Parathyroid adenoma (tissue), 2 donors: ENCODE results near the gene TYW1B.
"Not testable (repeated sequence)": the region's sequence is repeated elsewhere in the genome, so short reads cannot be mapped to it uniquely, and the experiment has no call there.

ENCODE experiments used
- H2AFZ ChIP-seq: fragments of 300-600 bp; sonication (generic); one replicate; pipeline ENCODE4 v1.7.0; 2017; ENCODE audit warnings: antibody characterized with exemption, mild to moderate bottlenecking
- H3K27ac ChIP-seq: fragments of 300-600 bp; sonication (generic); one replicate; pipeline ENCODE4 v1.7.0; 2017
- H3K27me3 ChIP-seq: fragments of 300-600 bp; sonication (generic); one replicate; pipeline ENCODE4 v1.7.0; 2017; ENCODE audit warnings: low read length; ENCODE audit not compliant: control insufficient read depth, insufficient read depth
- H3K36me3 ChIP-seq: fragments of 300-600 bp; sonication (generic); one replicate; pipeline ENCODE4 v1.7.0; 2017; ENCODE audit warnings: low read length; ENCODE audit not compliant: control insufficient read depth, insufficient read depth
- H3K4me1 ChIP-seq: fragments of 300-600 bp; sonication (generic); one replicate; pipeline ENCODE4 v1.7.0; 2017; ENCODE audit warnings: control low read depth
- H3K4me2 ChIP-seq: fragments of 300-600 bp; sonication (generic); one replicate; pipeline ENCODE4 v1.7.0; 2017; ENCODE audit warnings: low read length
- H3K4me3 ChIP-seq: fragments of 300-600 bp; sonication (generic); one replicate; pipeline ENCODE4 v1.7.0; 2017; ENCODE audit warnings: low read depth, low read length
- H3K79me2 ChIP-seq: fragments of 300-600 bp; sonication (generic); one replicate; pipeline ENCODE4 v1.7.0; 2017; ENCODE audit warnings: control low read depth
- H3K9ac ChIP-seq: fragments of 300-600 bp; sonication (generic); one replicate; pipeline ENCODE4 v1.7.0; 2017; ENCODE audit warnings: mild to moderate bottlenecking
- H3K9me3 ChIP-seq: fragments of 300-600 bp; sonication (generic); one replicate; pipeline ENCODE4 v1.7.0; 2017; ENCODE audit warnings: low read length; ENCODE audit not compliant: control insufficient read depth
- TF ChIP-seq, protein P1 (sequence below): fragments of 300-600 bp; sonication (generic); IDR thresholded peaks from one replicate; pipeline ENCODE4 v1.7.0; 2017; ENCODE audit warnings: antibody characterized with exemption, mild to moderate bottlenecking
- donor health status: primary hyperparathyroidism.

The TYW1B gene

DNA sequence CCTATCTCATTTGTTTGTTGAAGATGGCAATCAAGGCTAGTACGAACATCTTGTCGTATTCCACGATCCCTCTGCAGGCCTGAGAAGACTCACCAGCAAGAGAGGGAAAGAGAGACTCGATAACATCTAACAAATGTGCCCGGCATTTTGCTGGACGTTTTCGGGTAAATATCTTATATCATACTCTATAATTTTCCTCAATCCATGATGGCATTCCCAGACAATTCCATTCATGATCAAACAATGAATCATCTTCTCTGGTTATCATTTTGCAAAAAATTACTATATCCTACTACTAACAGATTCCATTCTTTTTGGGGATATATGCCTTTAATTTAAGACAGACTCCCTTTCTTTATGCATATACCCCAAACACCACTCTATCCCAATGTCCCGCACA, 118.1 kb downstream of the TYW1B start:
- TF ChIP-seq, protein P1, sequence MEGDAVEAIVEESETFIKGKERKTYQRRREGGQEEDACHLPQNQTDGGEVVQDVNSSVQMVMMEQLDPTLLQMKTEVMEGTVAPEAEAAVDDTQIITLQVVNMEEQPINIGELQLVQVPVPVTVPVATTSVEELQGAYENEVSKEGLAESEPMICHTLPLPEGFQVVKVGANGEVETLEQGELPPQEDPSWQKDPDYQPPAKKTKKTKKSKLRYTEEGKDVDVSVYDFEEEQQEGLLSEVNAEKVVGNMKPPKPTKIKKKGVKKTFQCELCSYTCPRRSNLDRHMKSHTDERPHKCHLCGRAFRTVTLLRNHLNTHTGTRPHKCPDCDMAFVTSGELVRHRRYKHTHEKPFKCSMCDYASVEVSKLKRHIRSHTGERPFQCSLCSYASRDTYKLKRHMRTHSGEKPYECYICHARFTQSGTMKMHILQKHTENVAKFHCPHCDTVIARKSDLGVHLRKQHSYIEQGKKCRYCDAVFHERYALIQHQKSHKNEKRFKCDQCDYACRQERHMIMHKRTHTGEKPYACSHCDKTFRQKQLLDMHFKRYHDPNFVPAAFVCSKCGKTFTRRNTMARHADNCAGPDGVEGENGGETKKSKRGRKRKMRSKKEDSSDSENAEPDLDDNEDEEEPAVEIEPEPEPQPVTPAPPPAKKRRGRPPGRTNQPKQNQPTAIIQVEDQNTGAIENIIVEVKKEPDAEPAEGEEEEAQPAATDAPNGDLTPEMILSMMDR = no peak
- no peak overlapping the region for H3K9ac ChIP-seq
- H3K4me1 ChIP-seq = no peaks in the 10 kb centered on the region
- no peaks in the 10 kb centered on the region for H3K36me3 ChIP-seq
- no peak overlapping the region for H3K4me3 ChIP-seq
- no peak overlapping the region for H3K4me2 ChIP-seq
- H2AFZ ChIP-seq = no peak overlapping the region
- H3K27ac ChIP-seq = no peak overlapping the region
- no peaks in the 10 kb centered on the region for H3K27me3 ChIP-seq
- H3K9me3 ChIP-seq = no peaks in the 10 kb centered on the region
- H3K79me2 ChIP-seq = no peaks in the 10 kb centered on the region

GRCh38 chr7:72708371-72709050, 119.5 kb downstream of the TYW1B start:
- not testable (repeated sequence) for H3K9me3 ChIP-seq, H3K27me3 ChIP-seq, H3K27ac ChIP-seq, H3K79me2 ChIP-seq, H3K36me3 ChIP-seq, H3K9ac ChIP-seq, H3K4me1 ChIP-seq, H3K4me2 ChIP-seq, H2AFZ ChIP-seq, H3K4me3 ChIP-seq

DNA sequence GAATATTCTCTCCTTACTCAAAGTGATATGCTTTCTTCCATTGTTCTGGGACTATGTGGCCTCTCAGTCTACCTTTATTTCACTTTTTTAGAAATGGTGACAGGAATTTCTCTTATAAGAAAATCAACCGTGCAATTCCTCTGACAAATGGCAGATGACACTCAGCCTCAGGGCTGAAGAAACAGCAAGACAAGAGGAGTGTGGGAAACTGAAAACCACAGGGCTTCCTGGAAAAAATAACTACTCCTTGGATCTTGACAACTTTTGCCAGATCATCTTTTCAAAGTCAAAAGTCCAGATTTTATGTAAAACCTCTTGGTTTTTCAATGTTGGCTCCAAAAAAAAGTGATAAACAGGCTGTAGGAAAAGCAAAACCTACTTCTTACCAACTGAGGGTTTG, 121.5 kb downstream of the TYW1B start:
- no peaks in the 10 kb centered on the region for H3K9me3 ChIP-seq
- H3K27ac ChIP-seq = no peak overlapping the region
- H3K4me3 ChIP-seq = no peak overlapping the region
- H3K4me2 ChIP-seq = no peak overlapping the region
- no peaks in the 10 kb centered on the region for H3K27me3 ChIP-seq
- H3K79me2 ChIP-seq = no peaks in the 10 kb centered on the region
- H3K36me3 ChIP-seq = no peaks in the 10 kb centered on the region
- H2AFZ ChIP-seq = no peak overlapping the region
- TF ChIP-seq, protein P1 = no peak
- no peaks in the 10 kb centered on the region for H3K4me1 ChIP-seq
- H3K9ac ChIP-seq = no peak overlapping the region

DNA sequence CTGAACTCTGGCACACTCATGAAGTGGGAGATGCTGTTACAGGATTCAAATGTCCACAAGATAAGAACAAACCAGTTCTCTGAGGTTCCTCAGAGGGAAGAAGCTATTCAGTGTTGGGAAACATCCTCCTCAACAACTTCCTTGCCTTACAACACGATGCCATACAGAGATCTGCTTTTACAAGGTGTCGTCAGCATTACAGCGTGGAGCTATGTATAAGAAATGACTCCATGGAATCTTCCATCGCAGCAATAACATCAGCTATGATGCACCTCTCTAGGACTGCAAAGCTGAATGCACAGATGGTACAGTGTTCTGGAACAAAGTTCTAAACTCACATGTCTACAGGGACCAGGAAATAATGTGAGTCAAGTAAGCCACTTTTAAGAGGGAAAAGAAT, 122.3 kb downstream of the TYW1B start:
- not testable (repeated sequence) for H3K9ac ChIP-seq, H3K4me3 ChIP-seq, H3K79me2 ChIP-seq, H3K27me3 ChIP-seq, H2AFZ ChIP-seq, H3K36me3 ChIP-seq, H3K9me3 ChIP-seq, H3K4me1 ChIP-seq, H3K4me2 ChIP-seq, H3K27ac ChIP-seq

- TF ChIP-seq, protein P1 = no peak
- H2AFZ ChIP-seq = no peak overlapping the region
- H3K4me3 ChIP-seq = no peak overlapping the region
- H3K9me3 ChIP-seq = no peaks in the 10 kb centered on the region
- H3K36me3 ChIP-seq = no peaks in the 10 kb centered on the region
- no peak overlapping the region for H3K9ac ChIP-seq
- H3K4me1 ChIP-seq = no peaks in the 10 kb centered on the region
- H3K79me2 ChIP-seq = no peaks in the 10 kb centered on the region
- H3K4me2 ChIP-seq = no peak overlapping the region
- H3K27ac ChIP-seq = no peak overlapping the region
- H3K27me3 ChIP-seq = no peaks in the 10 kb centered on the region
Measured at GRCh38 chr7:72704894-72705293, 123.1 kb downstream of the TYW1B start.

- H3K27ac ChIP-seq, H2AFZ ChIP-seq, H3K4me1 ChIP-seq, H3K79me2 ChIP-seq, H3K27me3 ChIP-seq, H3K4me3 ChIP-seq, H3K9ac ChIP-seq, H3K4me2 ChIP-seq, H3K9me3 ChIP-seq, H3K36me3 ChIP-seq: not testable (repeated sequence)
Measured at GRCh38 chr7:72700548-72700947, 127.5 kb downstream of the TYW1B start.

DNA sequence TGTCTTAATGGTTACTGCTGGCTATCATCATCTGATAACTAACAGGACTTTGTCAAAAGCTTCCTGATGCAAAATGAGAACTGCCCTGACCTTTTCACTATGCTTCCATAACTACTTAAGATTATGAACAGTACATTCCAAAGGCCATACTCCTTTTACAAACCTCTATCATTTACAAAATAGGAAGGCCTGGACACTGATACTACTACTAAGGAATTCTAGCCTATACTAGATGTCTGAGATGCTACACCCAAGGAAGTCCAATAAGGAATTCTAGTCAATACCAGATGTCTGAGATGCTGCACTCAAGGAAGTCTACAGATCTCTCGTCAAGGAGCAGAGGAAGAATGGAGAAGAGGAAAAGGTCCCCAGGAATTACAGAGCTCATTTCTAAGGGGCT, 130.9 kb downstream of the TYW1B start:
- H3K4me2 ChIP-seq, H3K27me3 ChIP-seq, H3K4me3 ChIP-seq, H3K27ac ChIP-seq, H3K79me2 ChIP-seq, H3K9ac ChIP-seq, H3K4me1 ChIP-seq, H3K9me3 ChIP-seq, H2AFZ ChIP-seq, H3K36me3 ChIP-seq: not testable (repeated sequence)

GRCh38 chr7:72696643-72697042, 131.4 kb downstream of the TYW1B start:
- not testable (repeated sequence) for H3K79me2 ChIP-seq, H3K4me2 ChIP-seq, H3K36me3 ChIP-seq, H3K4me3 ChIP-seq, H3K9me3 ChIP-seq, H3K9ac ChIP-seq, H3K27me3 ChIP-seq, H3K4me1 ChIP-seq, H3K27ac ChIP-seq, H2AFZ ChIP-seq

GRCh38 chr7:72695482-72695881, 132.5 kb downstream of the TYW1B start:
- not testable (repeated sequence) for H3K79me2 ChIP-seq, H3K9me3 ChIP-seq, H3K36me3 ChIP-seq, H3K27ac ChIP-seq, H3K27me3 ChIP-seq, H3K4me3 ChIP-seq, H3K4me1 ChIP-seq, H2AFZ ChIP-seq, H3K9ac ChIP-seq, H3K4me2 ChIP-seq
